ENCODE data around the gene ZNF670.

ZNF670 gene

GRCh38 chr1:247110627-247111258, 32.1 kb upstream of the ZNF670 start:
- Histone ChIP-seq H3K79me1 (ENCODE audit: low read length) (peaks cover 12% of the 10 kb centered on the region), H3K27me3 (ENCODE audit: insufficient read depth, low read length) (peaks cover 2% of the 10 kb centered on the region), H3K36me3 (ENCODE audit: control insufficient read depth in 1 of 2, insufficient read depth in 2 of 2, low read length in 2 of 2) (no peaks in the 10 kb centered on the region), H3K4me3 (ENCODE audit: low read depth, low read length) (peak overlapping the region; percentile 75), H3K18ac (ENCODE audit: low read length) (peak overlapping the region; percentile 67), H2BK120ac (ENCODE audit: insufficient read depth, low read length, poor library complexity) (peak overlapping the region; percentile 82), H3K9me3 (ENCODE audit: insufficient read depth, low read depth, low read length) (no peaks in the 10 kb centered on the region), H2AK5ac (ENCODE audit: low read length) (no peak overlapping the region), H3K14ac (ENCODE audit: low read length) (peak overlapping the region; percentile 92), H3K9ac (ENCODE audit: low read length) (peak overlapping the region; percentile 79), H2BK5ac (ENCODE audit: low read depth, low read length, poor library complexity) (no peak overlapping the region), H3K4ac (ENCODE audit: low read depth, low read length) (peak overlapping the region; percentile 72), H3K4me2 (ENCODE audit: low read length) (peak overlapping the region; percentile 92), H4K8ac (ENCODE audit: low read depth, low read length) (peak overlapping the region; percentile 78), H2BK12ac (ENCODE audit: low read length) (no peak overlapping the region), H3K4me1 (ENCODE audit: control insufficient read depth in 1 of 2, insufficient read depth in 2 of 2, low read length in 2 of 2) (peaks cover 14 to 18% of the 10 kb centered on the region in 2 experiments), H3K27ac (ENCODE audit: low read depth, low read length) (no peak overlapping the region), H3K23ac (ENCODE audit: low read length) (no peak overlapping the region), H4K91ac (ENCODE audit: low read depth, low read length) (peak overlapping the region; percentile 96), H2AFZ (ENCODE audit: insufficient read depth, low read length, poor library complexity) (peak overlapping the region; percentile 87), H4K12ac (ENCODE audit: low read depth, low read length) (peak overlapping the region; percentile 94), H3K79me2 (ENCODE audit: control insufficient read depth, insufficient read depth, low read length, poor library complexity) (peaks cover 11% of the 10 kb centered on the region)
- DNase-seq, result no peak
- WGBS (ENCODE audit: extremely low coverage, insufficient coverage, insufficient read length), result no CpG with 5 or more reads among the region's 30 CpGs

GRCh38 chr1:247107694-247108093, 29.1 kb upstream of the ZNF670 start:
- WGBS (ENCODE audit: extremely low coverage, insufficient coverage, insufficient read length), result no CpG with 5 or more reads among the region's 7 CpGs
- no peak for DNase-seq
- Histone ChIP-seq H3K36me3 (ENCODE audit: control insufficient read depth in 1 of 2, insufficient read depth in 2 of 2, low read length in 2 of 2) (no peaks in the 10 kb centered on the region), H2AFZ (ENCODE audit: insufficient read depth, low read length, poor library complexity) (no peak overlapping the region), H3K27me3 (ENCODE audit: insufficient read depth, low read length) (peaks cover 2% of the 10 kb centered on the region), H2AK5ac (ENCODE audit: low read length) (no peak overlapping the region), H2BK5ac (ENCODE audit: low read depth, low read length, poor library complexity) (no peak overlapping the region), H3K9ac (ENCODE audit: low read length) (no peak overlapping the region), H3K18ac (ENCODE audit: low read length) (no peak overlapping the region), H3K27ac (ENCODE audit: low read depth, low read length) (no peak overlapping the region), H4K91ac (ENCODE audit: low read depth, low read length) (no peak overlapping the region), H3K9me3 (ENCODE audit: insufficient read depth, low read depth, low read length) (peaks cover 2% of the 10 kb centered on the region), H3K4me3 (ENCODE audit: low read depth, low read length) (no peak overlapping the region), H4K12ac (ENCODE audit: low read depth, low read length) (no peak overlapping the region), H3K79me2 (ENCODE audit: control insufficient read depth, insufficient read depth, low read length, poor library complexity) (peaks cover 19% of the 10 kb centered on the region), H2BK120ac (ENCODE audit: insufficient read depth, low read length, poor library complexity) (no peak overlapping the region), H3K79me1 (ENCODE audit: low read length) (peaks cover 18% of the 10 kb centered on the region), H3K23ac (ENCODE audit: low read length) (no peak overlapping the region), H3K4ac (ENCODE audit: low read depth, low read length) (no peak overlapping the region), H3K4me1 (ENCODE audit: control insufficient read depth in 1 of 2, insufficient read depth in 2 of 2, low read length in 2 of 2) (peaks cover 9 to 15% of the 10 kb centered on the region in 2 experiments), H3K14ac (ENCODE audit: low read length) (no peak overlapping the region), H3K4me2 (ENCODE audit: low read length) (no peak overlapping the region), H2BK12ac (ENCODE audit: low read length) (no peak overlapping the region), H4K8ac (ENCODE audit: low read depth, low read length) (no peak overlapping the region)

DNA sequence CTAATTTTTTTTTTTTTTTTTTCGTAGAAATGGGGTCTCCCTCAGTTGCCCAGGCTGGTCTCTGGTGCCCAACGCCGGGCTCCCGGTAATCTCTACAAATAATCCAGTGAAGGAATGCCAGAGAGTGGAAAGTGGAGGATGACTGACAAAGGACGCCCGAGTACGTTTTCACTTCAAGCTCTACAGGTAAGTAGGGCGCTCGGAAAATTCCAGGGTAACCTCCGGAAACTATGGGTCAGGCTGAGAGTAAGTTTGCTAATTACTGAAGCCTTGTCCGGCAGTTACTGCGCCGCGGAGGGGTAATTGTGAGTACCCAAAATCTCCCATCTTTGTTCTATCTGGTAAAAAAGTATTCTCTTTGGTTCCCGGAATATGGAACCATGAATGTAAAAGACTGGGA, 27.4 kb upstream of the ZNF670 start:
- H2BK120ac ChIP-seq (ENCODE audit: insufficient read depth, low read length, poor library complexity), result no peak overlapping the region
- no peak for DNase-seq
- H3K23ac ChIP-seq (ENCODE audit: low read length), result no peak overlapping the region

DNA sequence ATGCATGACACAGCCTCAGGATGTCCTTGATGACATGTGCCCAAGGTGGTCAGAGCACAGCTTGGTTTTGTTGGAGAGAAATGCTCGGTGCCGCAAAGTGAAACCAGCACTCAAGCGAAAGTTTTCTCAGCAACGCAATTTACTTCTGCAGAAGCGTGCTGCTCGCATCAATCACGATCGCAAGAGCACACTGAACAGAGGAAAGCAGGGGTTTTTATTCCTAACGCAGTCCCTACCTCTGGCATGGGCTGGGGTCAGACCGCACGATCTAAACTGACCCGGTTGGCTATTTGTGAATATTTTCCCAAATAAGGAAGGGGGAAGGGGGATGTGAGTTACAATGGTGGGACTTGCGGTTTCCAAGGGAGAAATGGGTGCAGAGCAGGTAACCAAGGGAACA, 26.4 kb upstream of the ZNF670 start:
- Histone ChIP-seq H3K36me3 (ENCODE audit: control insufficient read depth in 1 of 2, insufficient read depth in 2 of 2, low read length in 2 of 2) (peaks cover 4 to 13% of the 10 kb centered on the region in 2 experiments), H2BK12ac (ENCODE audit: low read length) (no peak overlapping the region), H2AK5ac (ENCODE audit: low read length) (no peak overlapping the region), H3K27ac (ENCODE audit: low read depth, low read length) (no peak overlapping the region), H3K4me3 (ENCODE audit: low read depth, low read length) (no peak overlapping the region), H3K27me3 (ENCODE audit: insufficient read depth, low read length) (no peaks in the 10 kb centered on the region), H3K18ac (ENCODE audit: low read length) (no peak overlapping the region), H3K4me2 (ENCODE audit: low read length) (no peak overlapping the region), H3K79me1 (ENCODE audit: low read length) (peaks cover 6% of the 10 kb centered on the region), H2AFZ (ENCODE audit: insufficient read depth, low read length, poor library complexity) (no peak overlapping the region), H2BK5ac (ENCODE audit: low read depth, low read length, poor library complexity) (no peak overlapping the region), H3K4me1 (ENCODE audit: control insufficient read depth in 1 of 2, insufficient read depth in 2 of 2, low read length in 2 of 2) (peaks cover 0 to 1% of the 10 kb centered on the region in 2 experiments), H4K8ac (ENCODE audit: low read depth, low read length) (no peak overlapping the region), H3K9me3 (ENCODE audit: insufficient read depth, low read depth, low read length) (peaks cover 3% of the 10 kb centered on the region), H3K23ac (ENCODE audit: low read length) (no peak overlapping the region), H3K4ac (ENCODE audit: low read depth, low read length) (no peak overlapping the region), H3K14ac (ENCODE audit: low read length) (no peak overlapping the region), H4K91ac (ENCODE audit: low read depth, low read length) (no peak overlapping the region), H2BK120ac (ENCODE audit: insufficient read depth, low read length, poor library complexity) (no peak overlapping the region), H3K9ac (ENCODE audit: low read length) (no peak overlapping the region), H3K79me2 (ENCODE audit: control insufficient read depth, insufficient read depth, low read length, poor library complexity) (peaks cover 8% of the 10 kb centered on the region), H4K12ac (ENCODE audit: low read depth, low read length) (no peak overlapping the region)
- WGBS (ENCODE audit: extremely low coverage, insufficient coverage, insufficient read length), result no CpG with 5 or more reads among the region's 13 CpGs
- no peak for DNase-seq

More for the DNA sequence above, 27.4 kb upstream of the ZNF670 start:
- Histone ChIP-seq H3K27me3 (ENCODE audit: insufficient read depth, low read length) (peaks cover under 1% of the 10 kb centered on the region), H4K91ac (ENCODE audit: low read depth, low read length) (no peak overlapping the region), H3K4me1 (ENCODE audit: control insufficient read depth in 1 of 2, insufficient read depth in 2 of 2, low read length in 2 of 2) (peaks cover 2 to 5% of the 10 kb centered on the region in 2 experiments), H3K9ac (ENCODE audit: low read length) (no peak overlapping the region), H3K79me1 (ENCODE audit: low read length) (peaks cover 8% of the 10 kb centered on the region), H3K4me3 (ENCODE audit: low read depth, low read length) (no peak overlapping the region), H3K4me2 (ENCODE audit: low read length) (no peak overlapping the region), H3K79me2 (ENCODE audit: control insufficient read depth, insufficient read depth, low read length, poor library complexity) (peaks cover 9% of the 10 kb centered on the region), H4K12ac (ENCODE audit: low read depth, low read length) (no peak overlapping the region), H3K14ac (ENCODE audit: low read length) (no peak overlapping the region), H2BK12ac (ENCODE audit: low read length) (no peak overlapping the region), H2BK5ac (ENCODE audit: low read depth, low read length, poor library complexity) (no peak overlapping the region), H2AK5ac (ENCODE audit: low read length) (no peak overlapping the region), H2AFZ (ENCODE audit: insufficient read depth, low read length, poor library complexity) (no peak overlapping the region), H3K36me3 (ENCODE audit: control insufficient read depth in 1 of 2, insufficient read depth in 2 of 2, low read length in 2 of 2) (peaks cover 0 to 3% of the 10 kb centered on the region in 2 experiments), H3K9me3 (ENCODE audit: insufficient read depth, low read depth, low read length) (peaks cover 2% of the 10 kb centered on the region), H3K4ac (ENCODE audit: low read depth, low read length) (no peak overlapping the region), H4K8ac (ENCODE audit: low read depth, low read length) (no peak overlapping the region), H3K18ac (ENCODE audit: low read length) (no peak overlapping the region), H3K27ac (ENCODE audit: low read depth, low read length) (no peak overlapping the region)
- WGBS (ENCODE audit: extremely low coverage, insufficient coverage, insufficient read length), result no CpG with 5 or more reads among the region's 15 CpGs

Measured in trophoblast cell (in vitro differentiated cells and primary cell).